SK-N-SH treated with all-trans-retinoic acid at 6 μM for 48 hours (cell line): ENCODE data around the gene TOMM5.

Experiments used
- ESRRG ChIP-seq: fragments of 250-450 bp; sonication (Bioruptor Pico); IDR thresholded peaks from 2 replicates; pipeline ENCODE4 v1.6.1; 2021; ENCODE audit warnings: mild to moderate bottlenecking
- GLIS3 ChIP-seq: fragments of 250-450 bp; sonication (Bioruptor Pico); IDR thresholded peaks from 2 replicates; pipeline ENCODE4 v1.5.0; 2020; ENCODE audit warnings: mild to moderate bottlenecking, moderate library complexity
- OSR1 ChIP-seq: fragments of 250-450 bp; sonication (Bioruptor Pico); IDR thresholded peaks from 2 replicates; pipeline ENCODE4 v1.8.0; 2022; ENCODE audit warnings: moderate library complexity, mild to moderate bottlenecking, inconsistent platforms
- PPARA ChIP-seq: fragments of 250-450 bp; sonication (Bioruptor Pico); IDR thresholded peaks from 2 replicates; pipeline ENCODE4 v1.5.0; 2020; ENCODE audit warnings: mild to moderate bottlenecking, borderline replicate concordance
- RARB ChIP-seq: fragments of 250-450 bp; sonication (Bioruptor Pico); IDR thresholded peaks from 2 replicates; pipeline ENCODE4 v1.8.0; 2021; ENCODE audit warnings: mild to moderate bottlenecking, moderate library complexity
- TCF4 ChIP-seq: fragments of 250-450 bp; sonication (Bioruptor Pico); IDR thresholded peaks from 2 replicates; pipeline ENCODE4 v1.8.0; 2021; ENCODE audit warnings: mild to moderate bottlenecking, moderate library complexity, borderline replicate concordance
- ZNF565 ChIP-seq: fragments of 450-650 bp; formaldehyde crosslinking; conservative IDR thresholded peaks from 2 replicates; pipeline ENCODE4 v1.5.0; 2020; ENCODE audit warnings: low read depth, mild to moderate bottlenecking, moderate library complexity
- ZNF70 ChIP-seq: fragments of 450-650 bp; formaldehyde crosslinking; IDR thresholded peaks from 2 replicates; pipeline ENCODE4 v1.5.0; 2020; ENCODE audit warnings: mild to moderate bottlenecking, moderate library complexity
- TF ChIP-seq, protein P1 (sequence below): fragments of 250-450 bp; sonication (Bioruptor Pico); IDR thresholded peaks from 2 replicates; pipeline ENCODE4 v1.5.1; 2021; ENCODE audit warnings: mild to moderate bottlenecking, moderate library complexity
- TF ChIP-seq, protein P2 (sequence below): fragments of 250-450 bp; sonication (Bioruptor Pico); IDR thresholded peaks from 2 replicates; pipeline ENCODE4 v1.5.1; 2020; ENCODE audit warnings: low read depth, mild to moderate bottlenecking, moderate library complexity

DNA sequence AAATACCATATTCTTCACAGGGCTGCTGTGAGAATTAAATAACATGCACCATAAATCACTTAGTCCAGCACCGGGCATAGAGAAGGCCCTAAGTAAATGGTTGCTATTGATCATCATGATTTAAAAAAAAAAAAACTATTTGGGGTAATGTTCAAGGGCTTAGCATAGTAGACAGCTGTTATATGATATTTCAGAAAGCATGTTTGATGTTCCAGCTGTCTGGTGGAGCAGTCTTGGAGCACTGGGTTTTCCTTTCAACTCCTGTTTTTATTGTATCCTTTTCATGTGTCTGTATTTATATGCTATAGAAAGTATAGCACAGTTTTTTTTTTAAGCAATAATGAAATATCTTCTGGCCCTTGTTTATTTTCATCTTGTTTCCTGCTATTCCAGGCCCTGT lies 28.0 kb upstream of the TOMM5 start:
- no peak for TF ChIP-seq ZNF70 (CRISPR knock-in tag)
- no peak for TF ChIP-seq GLIS3 (CRISPR knock-in tag)
- no peak for TF ChIP-seq RARB (CRISPR knock-in tag)
- TF ChIP-seq ZNF565, result no peak
- TF ChIP-seq ESRRG (CRISPR knock-in tag), result no peak
- TF ChIP-seq TCF4, result no peak
- TF ChIP-seq, protein P1, sequence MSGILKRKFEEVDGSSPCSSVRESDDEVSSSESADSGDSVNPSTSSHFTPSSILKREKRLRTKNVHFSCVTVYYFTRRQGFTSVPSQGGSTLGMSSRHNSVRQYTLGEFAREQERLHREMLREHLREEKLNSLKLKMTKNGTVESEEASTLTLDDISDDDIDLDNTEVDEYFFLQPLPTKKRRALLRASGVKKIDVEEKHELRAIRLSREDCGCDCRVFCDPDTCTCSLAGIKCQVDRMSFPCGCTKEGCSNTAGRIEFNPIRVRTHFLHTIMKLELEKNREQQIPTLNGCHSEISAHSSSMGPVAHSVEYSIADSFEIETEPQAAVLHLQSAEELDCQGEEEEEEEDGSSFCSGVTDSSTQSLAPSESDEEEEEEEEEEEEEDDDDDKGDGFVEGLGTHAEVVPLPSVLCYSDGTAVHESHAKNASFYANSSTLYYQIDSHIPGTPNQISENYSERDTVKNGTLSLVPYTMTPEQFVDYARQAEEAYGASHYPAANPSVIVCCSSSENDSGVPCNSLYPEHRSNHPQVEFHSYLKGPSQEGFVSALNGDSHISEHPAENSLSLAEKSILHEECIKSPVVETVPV (CRISPR knock-in tag), result no peak
- no peak for TF ChIP-seq OSR1 (CRISPR knock-in tag)
- TF ChIP-seq, protein P2, sequence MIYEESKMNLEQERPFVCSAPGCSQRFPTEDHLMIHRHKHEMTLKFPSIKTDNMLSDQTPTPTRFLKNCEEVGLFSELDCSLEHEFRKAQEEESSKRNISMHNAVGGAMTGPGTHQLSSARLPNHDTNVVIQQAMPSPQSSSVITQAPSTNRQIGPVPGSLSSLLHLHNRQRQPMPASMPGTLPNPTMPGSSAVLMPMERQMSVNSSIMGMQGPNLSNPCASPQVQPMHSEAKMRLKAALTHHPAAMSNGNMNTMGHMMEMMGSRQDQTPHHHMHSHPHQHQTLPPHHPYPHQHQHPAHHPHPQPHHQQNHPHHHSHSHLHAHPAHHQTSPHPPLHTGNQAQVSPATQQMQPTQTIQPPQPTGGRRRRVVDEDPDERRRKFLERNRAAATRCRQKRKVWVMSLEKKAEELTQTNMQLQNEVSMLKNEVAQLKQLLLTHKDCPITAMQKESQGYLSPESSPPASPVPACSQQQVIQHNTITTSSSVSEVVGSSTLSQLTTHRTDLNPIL (CRISPR knock-in tag), result no peak
- no peak for TF ChIP-seq PPARA (CRISPR knock-in tag)
